Gastroesophageal sphincter (tissue), 3 donors: ENCODE data around the gene CDK18.

Experiments used
- EP300 ChIP-seq: sonication (generic); formaldehyde crosslinking; IDR thresholded peaks from one replicate; pipeline ENCODE4 v1.6.1; 2017; ENCODE audit warnings: antibody characterized with exemption, mild to moderate bottlenecking
- POLR2A ChIP-seq, 2 donors: fragments of 450-650 bp; IDR thresholded peaks; one replicate each; pipeline ENCODE4 v1.6.1; 2017; ENCODE audit warnings: antibody characterized with exemption in 2 of 2, mild to moderate bottlenecking in 2 of 2, moderate library complexity in 1 of 2
- POLR2AphosphoS5 ChIP-seq: sonication (generic); formaldehyde crosslinking; IDR thresholded peaks from one replicate; pipeline ENCODE4 v1.6.1; 2017; ENCODE audit warnings: antibody characterized with exemption
- TF ChIP-seq, protein P1 (sequence below), 4 experiments: fragments of 200-600 bp in 2 of 4; fragments of 450-650 bp in 2 of 4; sonication (generic) in 1 of 4; IDR thresholded peaks; one replicate each; pipeline ENCODE4 v1.5.1; 2017 to 2019; ENCODE audit warnings: antibody characterized with exemption in 4 of 4, mild to moderate bottlenecking in 2 of 4, moderate library complexity in 2 of 4

GRCh38 chr1:205496661-205497060 lies 7.8 kb upstream of the CDK18 start:
- TF ChIP-seq, protein P1, sequence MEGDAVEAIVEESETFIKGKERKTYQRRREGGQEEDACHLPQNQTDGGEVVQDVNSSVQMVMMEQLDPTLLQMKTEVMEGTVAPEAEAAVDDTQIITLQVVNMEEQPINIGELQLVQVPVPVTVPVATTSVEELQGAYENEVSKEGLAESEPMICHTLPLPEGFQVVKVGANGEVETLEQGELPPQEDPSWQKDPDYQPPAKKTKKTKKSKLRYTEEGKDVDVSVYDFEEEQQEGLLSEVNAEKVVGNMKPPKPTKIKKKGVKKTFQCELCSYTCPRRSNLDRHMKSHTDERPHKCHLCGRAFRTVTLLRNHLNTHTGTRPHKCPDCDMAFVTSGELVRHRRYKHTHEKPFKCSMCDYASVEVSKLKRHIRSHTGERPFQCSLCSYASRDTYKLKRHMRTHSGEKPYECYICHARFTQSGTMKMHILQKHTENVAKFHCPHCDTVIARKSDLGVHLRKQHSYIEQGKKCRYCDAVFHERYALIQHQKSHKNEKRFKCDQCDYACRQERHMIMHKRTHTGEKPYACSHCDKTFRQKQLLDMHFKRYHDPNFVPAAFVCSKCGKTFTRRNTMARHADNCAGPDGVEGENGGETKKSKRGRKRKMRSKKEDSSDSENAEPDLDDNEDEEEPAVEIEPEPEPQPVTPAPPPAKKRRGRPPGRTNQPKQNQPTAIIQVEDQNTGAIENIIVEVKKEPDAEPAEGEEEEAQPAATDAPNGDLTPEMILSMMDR (IDR thresholded peaks at IDR 0.05): no peak
- TF ChIP-seq POLR2AphosphoS5: no peak
- TF ChIP-seq EP300: no peak
- TF ChIP-seq POLR2A (IDR thresholded peaks at IDR 0.05): no peak
